ENCODE results near the gene TMEM95.

GRCh38 chr17:7384489-7385081 is 29.6 kb downstream of the TMEM95 start:
- TF ChIP-seq ZNF274 (IDR thresholded peaks at IDR 0.05; ENCODE audit: low read depth, low read length) (no peak), YY1 (IDR thresholded peaks at IDR 0.05; ENCODE audit: insufficient read depth, insufficient read length) (no peak), SUZ12 (IDR thresholded peaks at IDR 0.05; ENCODE audit: extremely low read depth, insufficient read depth, insufficient read length) (no peak)

All from NT2/D1 (cell line).